HepG2 (cell line): ENCODE data around the gene UBFD1. TPM values are rescaled to one million over a fixed set of nuclear protein-coding genes. Genes with fewer than 3 reads are reported as not detected.

Source experiments
- ARNTL ChIP-seq: sonication (generic); formaldehyde crosslinking; IDR thresholded peaks from 2 replicates; pipeline ENCODE4 v1.4.0; 2020; ENCODE audit warnings: mild to moderate bottlenecking, missing genetic modification reagents
- BRD4 ChIP-seq: sonication (generic); formaldehyde crosslinking; IDR thresholded peaks from 2 replicates; pipeline ENCODE4 v1.4.0; 2020; ENCODE audit warnings: missing genetic modification reagents
- DMTF1 ChIP-seq: sonication (generic); formaldehyde crosslinking; IDR thresholded peaks from 2 replicates; pipeline ENCODE4 v1.4.0; 2020; ENCODE audit warnings: mild to moderate bottlenecking, missing genetic modification reagents
- FLYWCH1 ChIP-seq: sonication (generic); formaldehyde crosslinking; IDR thresholded peaks from 2 replicates; pipeline ENCODE4 v1.8.1; 2023; ENCODE audit warnings: mild to moderate bottlenecking, missing genetic modification reagents
- FOXK2 ChIP-seq: fragments of 450-650 bp; IDR thresholded peaks from 2 replicates; pipeline ENCODE4 v1.6.1; 2016
- GFI1 ChIP-seq: sonication (generic); formaldehyde crosslinking; IDR thresholded peaks from 2 replicates; pipeline ENCODE4 v1.5.0; 2020; ENCODE audit warnings: missing genetic modification reagents, mild to moderate bottlenecking, borderline replicate concordance
- HHEX ChIP-seq: IDR thresholded peaks from 2 replicates; pipeline ENCODE4 v1.6.1; 2016; ENCODE audit warnings: control low read depth
- JDP2 ChIP-seq: sonication (generic); formaldehyde crosslinking; IDR thresholded peaks from 2 replicates; pipeline ENCODE4 v1.8.1; 2022; ENCODE audit warnings: missing genetic modification reagents, borderline replicate concordance
- RAD51 ChIP-seq: fragments of 450-650 bp; IDR thresholded peaks from 2 replicates; pipeline ENCODE4 v1.6.1; 2016; ENCODE audit warnings: borderline replicate concordance
- ZNF136 ChIP-seq: sonication (generic); formaldehyde crosslinking; IDR thresholded peaks from 2 replicates; pipeline ENCODE4 v1.8.1; 2022; ENCODE audit warnings: low read depth, mild to moderate bottlenecking, moderate library complexity, missing genetic modification reagents
- ZNF253 ChIP-seq: sonication (generic); formaldehyde crosslinking; IDR thresholded peaks from 2 replicates; pipeline ENCODE4 v1.8.0; 2022; ENCODE audit warnings: mild to moderate bottlenecking, missing genetic modification reagents, borderline replicate concordance
- ZNF558 ChIP-seq: sonication (generic); formaldehyde crosslinking; IDR thresholded peaks from 2 replicates; pipeline ENCODE4 v1.9.0; 2022; ENCODE audit warnings: mild to moderate bottlenecking, missing genetic modification reagents, borderline replicate concordance
- ZNF644 ChIP-seq: IDR thresholded peaks from 2 replicates; pipeline ENCODE4 v1.6.1; 2016; ENCODE audit warnings: low read depth
- ZNF75D ChIP-seq: sonication (generic); formaldehyde crosslinking; IDR thresholded peaks from 2 replicates; pipeline ENCODE4 v1.8.1; 2023; ENCODE audit warnings: missing genetic modification reagents, mild to moderate bottlenecking, borderline replicate concordance
- ZNF768 ChIP-seq: sonication (generic); formaldehyde crosslinking; IDR thresholded peaks from 2 replicates; pipeline ENCODE4 v1.4.0; 2020; ENCODE audit warnings: missing genetic modification reagents
- ZZZ3 ChIP-seq: sonication (generic); formaldehyde crosslinking; IDR thresholded peaks from 2 replicates; pipeline ENCODE4 v1.4.0; 2020; ENCODE audit warnings: missing genetic modification reagents, mild to moderate bottlenecking, borderline replicate concordance
- polyA plus RNA-seq, 8 experiments: library from polyadenylated mRNA; depleted of rRNA in 3 of 8; stranded (reverse) in 7 of 8; unstranded in 1 of 8; fragments of >200 nt; fragmentation: Illumina TruSeq in 4 of 8; extraction: Trizol in 4 of 8; gene quantifications; 2 replicates each; pipeline versions ENCODE4 v1.2.1 to v1.2.3, GENCODE V29; 2011 to 2016; ENCODE audit warnings: low read depth in 4 of 8, missing spikeins in 1 of 8, mixed read lengths in 1 of 8; ENCODE audit not compliant: insufficient read depth in 1 of 8
- total RNA-seq, 5 experiments: library from RNA; depleted of rRNA; stranded (reverse); fragments of >200 nt; fragmentation: Illumina TruSeq; extraction: Trizol; gene quantifications; 2 replicates each; pipeline ENCODE4 v1.2.3, GENCODE V29; 2016; ENCODE audit warnings: low read depth in 1 of 5
- TF ChIP-seq, protein P1 (sequence below): sonication (generic); formaldehyde crosslinking; IDR thresholded peaks from 2 replicates; pipeline ENCODE4 v1.4.0; 2020; ENCODE audit warnings: missing genetic modification reagents
- TF ChIP-seq, protein P2 (sequence below): sonication (generic); formaldehyde crosslinking; IDR thresholded peaks from 2 replicates; pipeline ENCODE4 v1.5.1; 2020; ENCODE audit warnings: mild to moderate bottlenecking, missing genetic modification reagents
- TF ChIP-seq, protein P3 (sequence below): sonication (generic); formaldehyde crosslinking; IDR thresholded peaks from 2 replicates; pipeline ENCODE4 v1.4.0; 2020; ENCODE audit warnings: mild to moderate bottlenecking, missing genetic modification reagents

The UBFD1 gene
- total and polyA plus RNA-seq, 2 of the 13 experiments (the other 11 are each of a cell fraction or from before 2014, with no cell fraction given), result 100 to 111 TPM

DNA sequence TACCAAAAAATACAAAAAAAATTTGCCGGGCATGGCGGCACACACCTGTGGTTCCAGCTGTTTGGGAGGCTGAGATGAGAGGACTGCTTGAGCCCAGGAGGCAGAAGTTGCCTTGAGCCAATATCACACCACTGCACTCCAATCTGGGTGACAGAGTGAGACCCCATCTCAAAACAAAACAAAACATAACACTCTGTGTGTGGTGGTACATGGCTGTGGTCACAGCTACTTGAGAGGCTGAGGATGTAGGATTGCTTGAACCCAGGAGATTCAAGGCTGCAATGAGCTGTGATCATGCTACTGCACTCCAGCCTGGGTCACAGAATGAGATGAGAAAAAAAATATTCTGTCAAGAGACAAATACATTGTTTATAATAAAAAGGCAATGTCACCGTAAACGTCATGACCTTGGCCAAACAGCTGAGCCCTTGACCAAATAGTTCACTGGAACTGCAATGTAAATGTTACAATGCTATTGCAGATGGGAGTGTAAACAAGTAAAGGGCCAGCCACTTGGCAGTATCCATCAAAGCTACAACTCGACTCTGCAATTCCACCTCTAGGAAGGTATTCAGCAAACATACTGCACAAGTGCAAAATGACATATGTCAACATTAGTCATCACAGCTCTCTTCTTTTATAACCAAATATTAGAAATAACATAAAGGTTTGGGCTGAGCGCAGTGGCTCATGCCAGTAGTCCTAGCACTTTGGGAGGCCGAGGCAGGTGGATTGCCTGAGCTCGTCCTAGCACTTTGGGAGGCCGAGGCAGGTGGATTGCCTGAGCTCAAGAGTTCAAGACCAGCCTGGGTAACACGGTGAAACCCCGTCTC lies 17.3 kb upstream of the UBFD1 start (continued):
- TF ChIP-seq ZNF136 (peak; percentile 83; the same call in 1 of the 2 replicates), ZNF558 (no peak), FOXK2 (peak; percentile 99), BRD4 (CRISPR knock-in tag) (no peak), ZNF75D (CRISPR knock-in tag) (no peak), ZNF768 (no peak), FLYWCH1 (CRISPR knock-in tag) (no peak), RAD51 (no peak), DMTF1 (CRISPR knock-in tag) (no peak), ZNF253 (no peak), GFI1 (peak; percentile 89), ZZZ3 (CRISPR knock-in tag) (no peak), JDP2 (CRISPR knock-in tag) (no peak; the same call in 1 of the 2 replicates), ZNF644 (peak; percentile 96), ARNTL (CRISPR knock-in tag) (peak; percentile 89), HHEX (CRISPR knock-in tag) (peak; percentile 97)
- TF ChIP-seq, protein P1, sequence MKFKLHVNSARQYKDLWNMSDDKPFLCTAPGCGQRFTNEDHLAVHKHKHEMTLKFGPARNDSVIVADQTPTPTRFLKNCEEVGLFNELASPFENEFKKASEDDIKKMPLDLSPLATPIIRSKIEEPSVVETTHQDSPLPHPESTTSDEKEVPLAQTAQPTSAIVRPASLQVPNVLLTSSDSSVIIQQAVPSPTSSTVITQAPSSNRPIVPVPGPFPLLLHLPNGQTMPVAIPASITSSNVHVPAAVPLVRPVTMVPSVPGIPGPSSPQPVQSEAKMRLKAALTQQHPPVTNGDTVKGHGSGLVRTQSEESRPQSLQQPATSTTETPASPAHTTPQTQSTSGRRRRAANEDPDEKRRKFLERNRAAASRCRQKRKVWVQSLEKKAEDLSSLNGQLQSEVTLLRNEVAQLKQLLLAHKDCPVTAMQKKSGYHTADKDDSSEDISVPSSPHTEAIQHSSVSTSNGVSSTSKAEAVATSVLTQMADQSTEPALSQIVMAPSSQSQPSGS (CRISPR knock-in tag), result peak; percentile 97
- TF ChIP-seq, protein P2, sequence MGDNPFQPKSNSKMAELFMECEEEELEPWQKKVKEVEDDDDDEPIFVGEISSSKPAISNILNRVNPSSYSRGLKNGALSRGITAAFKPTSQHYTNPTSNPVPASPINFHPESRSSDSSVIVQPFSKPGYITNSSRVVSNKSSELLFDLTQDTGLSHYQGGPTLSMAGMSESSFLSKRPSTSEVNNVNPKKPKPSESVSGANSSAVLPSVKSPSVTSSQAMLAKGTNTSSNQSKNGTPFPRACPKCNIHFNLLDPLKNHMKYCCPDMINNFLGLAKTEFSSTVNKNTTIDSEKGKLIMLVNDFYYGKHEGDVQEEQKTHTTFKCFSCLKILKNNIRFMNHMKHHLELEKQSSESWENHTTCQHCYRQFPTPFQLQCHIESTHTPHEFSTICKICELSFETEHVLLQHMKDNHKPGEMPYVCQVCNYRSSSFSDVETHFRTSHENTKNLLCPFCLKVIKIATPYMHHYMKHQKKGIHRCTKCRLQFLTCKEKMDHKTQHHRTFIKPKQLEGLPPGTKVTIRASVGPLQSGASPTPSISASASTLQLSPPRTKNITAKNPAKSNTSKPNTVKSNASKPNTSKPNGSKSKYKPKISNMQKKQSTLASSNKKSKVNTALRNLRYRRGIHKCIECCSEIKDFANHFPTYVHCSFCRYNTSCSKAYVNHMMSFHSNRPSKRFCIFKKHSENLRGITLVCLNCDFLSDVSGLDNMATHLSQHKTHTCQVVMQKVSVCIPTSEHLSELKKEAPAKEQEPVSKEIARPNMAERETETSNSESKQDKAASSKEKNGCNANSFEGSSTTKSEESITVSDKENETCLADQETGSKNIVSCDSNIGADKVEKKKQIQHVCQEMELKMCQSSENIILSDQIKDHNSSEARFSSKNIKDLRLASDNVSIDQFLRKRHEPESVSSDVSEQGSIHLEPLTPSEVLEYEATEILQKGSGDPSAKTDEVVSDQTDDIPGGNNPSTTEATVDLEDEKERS (CRISPR knock-in tag), result peak; percentile 74; the same call in 1 of the 2 replicates
- TF ChIP-seq, protein P3, sequence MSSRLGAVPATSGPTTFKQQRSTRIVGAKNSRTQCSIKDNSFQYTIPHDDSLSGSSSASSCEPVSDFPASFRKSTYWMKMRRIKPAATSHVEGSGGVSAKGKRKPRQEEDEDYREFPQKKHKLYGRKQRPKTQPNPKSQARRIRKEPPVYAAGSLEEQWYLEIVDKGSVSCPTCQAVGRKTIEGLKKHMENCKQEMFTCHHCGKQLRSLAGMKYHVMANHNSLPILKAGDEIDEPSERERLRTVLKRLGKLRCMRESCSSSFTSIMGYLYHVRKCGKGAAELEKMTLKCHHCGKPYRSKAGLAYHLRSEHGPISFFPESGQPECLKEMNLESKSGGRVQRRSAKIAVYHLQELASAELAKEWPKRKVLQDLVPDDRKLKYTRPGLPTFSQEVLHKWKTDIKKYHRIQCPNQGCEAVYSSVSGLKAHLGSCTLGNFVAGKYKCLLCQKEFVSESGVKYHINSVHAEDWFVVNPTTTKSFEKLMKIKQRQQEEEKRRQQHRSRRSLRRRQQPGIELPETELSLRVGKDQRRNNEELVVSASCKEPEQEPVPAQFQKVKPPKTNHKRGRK (CRISPR knock-in tag), result no peak
